ENCODE data around the gene HSD3B1. TPM values are rescaled to one million over a fixed set of nuclear protein-coding genes. Genes with fewer than 3 reads are reported as not detected.

The HSD3B1 gene
- polyA plus RNA-seq, 1 of the 3 experiments (the other 2 are of a cell fraction): not detected

- no peak for TF ChIP-seq MAX (IDR thresholded peaks at IDR 0.05; ENCODE audit: low read depth)
- no peak for TF ChIP-seq CHD2 (IDR thresholded peaks at IDR 0.05; ENCODE audit: low read length, partially characterized antibody)
- TF ChIP-seq CTCF (IDR thresholded peaks at IDR 0.05): peak; percentile 58
- TF ChIP-seq RAD21 (IDR thresholded peaks at IDR 0.05; ENCODE audit: low read length): peak; percentile 70
- TF ChIP-seq FOSL2 (IDR thresholded peaks at IDR 0.05; ENCODE audit: borderline replicate concordance, low read depth): no peak
- TF ChIP-seq SMC3 (IDR thresholded peaks at IDR 0.05; ENCODE audit: low read depth, low read length): peak; percentile 38; the same call in 1 of the 2 replicates
- no peak for TF ChIP-seq EP300 (IDR thresholded peaks at IDR 0.05; ENCODE audit: borderline replicate concordance in 1 of 2, low read depth in 1 of 2, low read length in 1 of 2)
- no peak for TF ChIP-seq POLR2AphosphoS5 (IDR thresholded peaks at IDR 0.05; ENCODE audit: low read depth, low read length)
- TF ChIP-seq PBX3 (IDR thresholded peaks at IDR 0.05): no peak
- no peak for TF ChIP-seq YY1 (IDR thresholded peaks at IDR 0.05; ENCODE audit: low read depth)
- TF ChIP-seq MEF2A (IDR thresholded peaks at IDR 0.05; ENCODE audit: borderline replicate concordance, low read depth): no peak
- no peak for TF ChIP-seq FOXM1 (IDR thresholded peaks at IDR 0.05; ENCODE audit: low read depth)
- TF ChIP-seq RFX5 (IDR thresholded peaks at IDR 0.05; ENCODE audit: low read length): no peak
- no peak for TF ChIP-seq USF2 (IDR thresholded peaks at IDR 0.05; ENCODE audit: borderline replicate concordance, low read depth, low read length)
Observed at GRCh38 chr1:119549719-119550132, 42.7 kb downstream of the HSD3B1 start (continued).

- WGBS (ENCODE audit: low lambda C conversion rate): 93% methylated on average over 2 of the region's 2 CpGs
- Histone ChIP-seq H3K79me2 (ENCODE audit: insufficient read depth) (no peaks in the 10 kb centered on the region), H2AFZ (ENCODE audit: low read depth) (no peak overlapping the region), H3K27me3 (ENCODE audit: insufficient read depth) (peaks cover 7% of the 10 kb centered on the region; the same call in 1 of the 2 replicates), H4K20me1 (ENCODE audit: insufficient read depth) (no peaks in the 10 kb centered on the region), H3K4me2 (no peak overlapping the region), H3K36me3 (replicated peaks in 1 of 2; ENCODE audit: control insufficient read depth in 1 of 2, insufficient read depth in 2 of 2, low read length in 1 of 2) (no peaks in the 10 kb centered on the region), H3K9me3 (no peaks in the 10 kb centered on the region), H3K9me2 (no peaks in the 10 kb centered on the region), H3K9ac (no peak overlapping the region), H3K4me1 (ENCODE audit: control insufficient read depth in 1 of 2, insufficient read depth in 2 of 2, low read depth in 1 of 2, low read length in 1 of 2) (peaks cover 5 to 7% of the 10 kb centered on the region in 2 experiments; a peak in 2 of 4 replicates), H3K27ac (ENCODE audit: low read depth in 2 of 2, low read length in 1 of 2) (no peak overlapping the region), H3F3A (replicated peaks; ENCODE audit: insufficient read depth) (no peaks in the 10 kb centered on the region), H3K4me3 (ENCODE audit: low read depth in 2 of 2, low read length in 1 of 2) (no peak overlapping the region)
- ChIA-PET POLR2A (no interaction called here), CTCF (interaction anchor here (0.6 to 1.3 kb wide), 5 partner anchors 8 to 1708 kb away, joined by 3 to 5 read pairs (median 4); no protein-coding TSS in a partner anchor)
- no peak for DNase-seq
- no peak for TF ChIP-seq GABPA (IDR thresholded peaks at IDR 0.05; ENCODE audit: low read depth)
- no peak for TF ChIP-seq IRF3 (IDR thresholded peaks at IDR 0.05; ENCODE audit: low read depth, low read length)
- no peak for TF ChIP-seq NFIC (IDR thresholded peaks at IDR 0.05; ENCODE audit: borderline replicate concordance)
- no peak for TF ChIP-seq MAX (IDR thresholded peaks at IDR 0.05; ENCODE audit: low read depth)
- no peak for TF ChIP-seq CTCF (IDR thresholded peaks at IDR 0.05)
- no peak for TF ChIP-seq RCOR1 (IDR thresholded peaks at IDR 0.05; ENCODE audit: low read length)
- no peak for TF ChIP-seq RFX5 (IDR thresholded peaks at IDR 0.05; ENCODE audit: low read length)
- TF ChIP-seq MXI1 (IDR thresholded peaks at IDR 0.05; ENCODE audit: low read depth, low read length): no peak
- no peak for TF ChIP-seq EZH2phosphoT487 (IDR thresholded peaks at IDR 0.05; ENCODE audit: borderline replicate concordance, low read depth)
- no peak for TF ChIP-seq GATA2 (CRISPR knock-in tag; IDR thresholded peaks at IDR 0.05)
- no peak for TF ChIP-seq MEF2A (IDR thresholded peaks at IDR 0.05; ENCODE audit: borderline replicate concordance, low read depth)
- TF ChIP-seq JUND (IDR thresholded peaks at IDR 0.05): no peak
Observed at GRCh38 chr1:119550381-119550780, 43.4 kb downstream of the HSD3B1 start.
